Thyroid gland (tissue), 4 donors: ENCODE data around the gene TMEM131.

ENCODE experiments used
- POLR2A ChIP-seq, 2 donors: fragments of 450-650 bp; IDR thresholded peaks; one replicate each; pipeline ENCODE4 v1.6.1; 2017; ENCODE audit warnings: antibody characterized with exemption in 2 of 2, mild to moderate bottlenecking in 2 of 2, moderate library complexity in 1 of 2
- TF ChIP-seq, protein P1 (sequence below), 6 experiments: fragments of 200-600 bp in 3 of 6; fragments of 450-650 bp in 3 of 6; sonication (generic) in 3 of 6; IDR thresholded peaks; one replicate each; pipeline ENCODE4 v1.5.1; 2016 to 2019; ENCODE audit warnings: antibody characterized with exemption in 6 of 6, mild to moderate bottlenecking in 2 of 6, inconsistent platforms in 1 of 6, moderate library complexity in 1 of 6

DNA sequence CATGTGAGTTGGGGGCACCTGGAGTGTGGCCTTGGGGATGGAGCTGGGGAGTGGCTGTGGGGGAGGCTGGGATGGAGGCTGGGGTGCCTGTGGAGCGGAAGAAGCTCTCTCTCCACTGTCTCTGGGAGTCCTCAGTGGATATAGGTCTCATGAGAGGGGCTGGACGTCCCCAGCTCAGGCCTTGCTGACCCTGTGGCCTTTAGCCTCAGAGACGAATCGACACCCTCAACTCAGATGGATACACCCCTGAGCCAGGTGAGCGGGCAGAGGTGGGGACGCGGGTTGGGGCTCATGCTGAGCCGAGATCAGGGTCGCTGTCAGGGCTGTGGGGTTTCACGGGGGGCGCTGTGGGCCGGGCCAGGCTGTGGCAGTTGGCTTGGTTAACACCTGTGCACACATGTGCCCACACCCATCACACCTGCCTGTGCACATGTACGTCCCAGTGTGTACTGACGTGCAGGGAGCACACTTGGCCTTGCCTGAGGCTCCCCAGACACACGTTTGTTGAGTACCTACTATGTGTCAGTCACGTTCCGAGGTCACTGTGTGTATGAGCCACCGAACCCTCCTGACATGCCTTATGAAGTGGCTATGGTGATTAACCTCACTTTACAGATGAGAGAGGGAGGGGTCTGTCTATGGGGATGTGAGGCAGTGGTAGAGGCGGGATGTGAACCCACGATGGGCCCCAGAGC lies 262.3 kb downstream of the TMEM131 start:
- TF ChIP-seq, protein P1, sequence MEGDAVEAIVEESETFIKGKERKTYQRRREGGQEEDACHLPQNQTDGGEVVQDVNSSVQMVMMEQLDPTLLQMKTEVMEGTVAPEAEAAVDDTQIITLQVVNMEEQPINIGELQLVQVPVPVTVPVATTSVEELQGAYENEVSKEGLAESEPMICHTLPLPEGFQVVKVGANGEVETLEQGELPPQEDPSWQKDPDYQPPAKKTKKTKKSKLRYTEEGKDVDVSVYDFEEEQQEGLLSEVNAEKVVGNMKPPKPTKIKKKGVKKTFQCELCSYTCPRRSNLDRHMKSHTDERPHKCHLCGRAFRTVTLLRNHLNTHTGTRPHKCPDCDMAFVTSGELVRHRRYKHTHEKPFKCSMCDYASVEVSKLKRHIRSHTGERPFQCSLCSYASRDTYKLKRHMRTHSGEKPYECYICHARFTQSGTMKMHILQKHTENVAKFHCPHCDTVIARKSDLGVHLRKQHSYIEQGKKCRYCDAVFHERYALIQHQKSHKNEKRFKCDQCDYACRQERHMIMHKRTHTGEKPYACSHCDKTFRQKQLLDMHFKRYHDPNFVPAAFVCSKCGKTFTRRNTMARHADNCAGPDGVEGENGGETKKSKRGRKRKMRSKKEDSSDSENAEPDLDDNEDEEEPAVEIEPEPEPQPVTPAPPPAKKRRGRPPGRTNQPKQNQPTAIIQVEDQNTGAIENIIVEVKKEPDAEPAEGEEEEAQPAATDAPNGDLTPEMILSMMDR (IDR thresholded peaks at IDR 0.05), result no peak
- no peak for TF ChIP-seq POLR2A (IDR thresholded peaks at IDR 0.05)
